Endothelial cell of umbilical vein (primary cell): ENCODE measurements around the gene TEX26. TPM values are rescaled to one million over a fixed set of nuclear protein-coding genes. Genes with fewer than 3 reads are reported as not detected.

Experiments
- BruUV-seq: library from RNA; stranded (reverse); fragments of 400-500 nt; replicated peaks from 2 replicates; lab custom pipeline; 2021; lab: Mats Ljungman, UMichigan
- CTCF ChIA-PET: fragments of 300-600, 350-600 bp; sonication (Branson Sonifier 250); formaldehyde crosslinking; loops from one replicate; lab custom pipeline; 2021; ENCODE audit warnings: antibody characterized with exemption, inconsistent platforms; lab: Charles Lee
- POLR2A ChIA-PET: fragments of 300-600, 350-600 bp; sonication (Branson Sonifier 250); formaldehyde crosslinking; loops from one replicate; lab custom pipeline; 2021; ENCODE audit warnings: antibody characterized with exemption, inconsistent platforms; lab: Charles Lee
- DNase-seq: peaks from one replicate; pipeline ENCODE4 v3.0.0-alpha.2; 2011; ENCODE audit warnings: low read depth, low spot score
- FAIRE-seq: peaks from 2 replicates; lab custom pipeline; 2011; peaks lifted over from hg19 to GRCh38; lab: Jason Lieb, UNC
- H2AFZ ChIP-seq: 2 replicates; pipeline ENCODE4 v1.6.0; 2012; ENCODE audit warnings: low read depth, low read length, control low read depth, inconsistent platforms
- H3K27ac ChIP-seq: 2 replicates; pipeline ENCODE4 v1.5.1; 2011; ENCODE audit warnings: low read depth, mild to moderate bottlenecking, control low read depth, low read length, moderate library complexity; ENCODE audit not compliant: insufficient read depth
- H3K27me3 ChIP-seq, 2 experiments: 2 replicates each; pipeline versions ENCODE4 v1.6.0 to v1.6.1; 2011; ENCODE audit warnings: low read length in 2 of 2, mixed read lengths in 1 of 2; ENCODE audit not compliant: control insufficient read depth in 2 of 2, insufficient read depth in 2 of 2
- H3K36me3 ChIP-seq, 2 experiments: 2 replicates in 1 of 2; 3 replicates in 1 of 2; pipeline ENCODE4 v1.5.1; 2011; ENCODE audit warnings: low read length in 2 of 2, mild to moderate bottlenecking in 1 of 2, moderate library complexity in 1 of 2; ENCODE audit not compliant: control insufficient read depth in 2 of 2, insufficient read depth in 2 of 2; ENCODE audit errors: extremely low read depth in 1 of 2
- H3K4me1 ChIP-seq: 3 replicates; pipeline ENCODE4 v1.5.1; 2011; ENCODE audit warnings: mild to moderate bottlenecking, low read length; ENCODE audit not compliant: control insufficient read depth, insufficient read depth; ENCODE audit errors: extremely low read depth
- H3K4me2 ChIP-seq: 2 replicates; pipeline ENCODE4 v1.6.1; 2011; ENCODE audit warnings: low read length, control low read depth, mixed read lengths; ENCODE audit not compliant: insufficient read depth
- H3K4me3 ChIP-seq, 3 experiments: fragments of 200-600 bp in 1 of 3; sonication (generic), shearing (Covaris generic) in 1 of 3; replicated peaks in 1 of 3; 2 replicates each; pipeline ENCODE4 v1.5.1; 2011 to 2016; ENCODE audit warnings: control low read depth in 3 of 3, low read length in 3 of 3, mild to moderate bottlenecking in 2 of 3, inconsistent platforms in 1 of 3, low read depth in 1 of 3, moderate library complexity in 1 of 3; ENCODE audit not compliant: insufficient read depth in 1 of 3
- H3K79me2 ChIP-seq: 2 replicates; pipeline ENCODE4 v1.6.0; 2012; ENCODE audit warnings: low read length, inconsistent platforms; ENCODE audit not compliant: control insufficient read depth, insufficient read depth
- H3K9ac ChIP-seq: replicated peaks from 2 replicates; pipeline ENCODE3; 2011; ENCODE audit warnings: low read length, control low read depth; ENCODE audit not compliant: insufficient read depth; ENCODE audit errors: extremely low read depth
- H3K9me1 ChIP-seq: replicated peaks from 3 replicates; pipeline ENCODE4 v1.6.0; 2011; ENCODE audit warnings: mild to moderate bottlenecking, low read length; ENCODE audit not compliant: control insufficient read depth, insufficient read depth; ENCODE audit errors: extremely low read depth
- H3K9me3 ChIP-seq: replicated peaks from 2 replicates; pipeline ENCODE4 v1.5.1; 2012; ENCODE audit warnings: low read length, inconsistent platforms; ENCODE audit not compliant: control insufficient read depth, insufficient read depth
- H4K20me1 ChIP-seq: replicated peaks from 2 replicates; pipeline ENCODE3; 2011; ENCODE audit warnings: mild to moderate bottlenecking, low read length; ENCODE audit not compliant: control insufficient read depth, insufficient read depth; ENCODE audit errors: extremely low read depth
- CTCF ChIP-seq, 2 donors: IDR thresholded peaks; 1 replicate in 1 of 2; 2 replicates in 1 of 2; pipeline ENCODE4 v1.5.1; 2011; ENCODE audit warnings: low read length in 2 of 2, mild to moderate bottlenecking in 2 of 2, moderate library complexity in 2 of 2, control low read depth in 1 of 2, inconsistent platforms in 1 of 2, low read depth in 1 of 2; ENCODE audit not compliant: insufficient read depth in 1 of 2; ENCODE audit errors: extremely low read depth in 1 of 2
- EZH2 ChIP-seq: IDR thresholded peaks from 2 replicates; pipeline ENCODE4 v1.6.1; 2012; ENCODE audit warnings: borderline replicate concordance, low read depth, mild to moderate bottlenecking, moderate library complexity, low read length, inconsistent platforms; ENCODE audit not compliant: severe bottlenecking
- FOS ChIP-seq: IDR thresholded peaks from 2 replicates; pipeline ENCODE4 v1.6.1; 2011; ENCODE audit warnings: mild to moderate bottlenecking, low read length, moderate library complexity, borderline replicate concordance; ENCODE audit not compliant: insufficient read depth
- GATA2 ChIP-seq: IDR thresholded peaks from 2 replicates; pipeline ENCODE4 v1.7.0; 2011; ENCODE audit warnings: low read depth, mild to moderate bottlenecking, moderate library complexity, mixed read lengths, low read length; ENCODE audit not compliant: insufficient read length, insufficient read depth
- JUN ChIP-seq: IDR thresholded peaks from 2 replicates; pipeline ENCODE4 v1.6.1; 2011; ENCODE audit warnings: borderline replicate concordance, low read depth; ENCODE audit not compliant: insufficient read length, insufficient read depth
- MAX ChIP-seq: IDR thresholded peaks from 2 replicates; pipeline ENCODE4 v1.6.1; 2011; ENCODE audit not compliant: insufficient read depth, insufficient read length
- MYC ChIP-seq: IDR thresholded peaks from one replicate; pipeline ENCODE4 v1.6.1; 2011; ENCODE audit warnings: mild to moderate bottlenecking, low read depth, low read length
- POLR2A ChIP-seq: IDR thresholded peaks from 2 replicates; pipeline ENCODE4 v1.6.1; 2012; ENCODE audit warnings: low read depth, mild to moderate bottlenecking, control low read depth, low read length
- POLR2AphosphoS5 ChIP-seq: IDR thresholded peaks from 2 replicates; pipeline ENCODE4 v1.6.1; 2012; ENCODE audit warnings: low read depth, mild to moderate bottlenecking, control low read depth, low read length, moderate library complexity; ENCODE audit not compliant: insufficient read depth
- dilution Hi-C: fragments of 300-500 bp; cut with MboI; formaldehyde crosslinking; loops from one replicate; pipeline ENCODE4 v1.15.0; 2019; ENCODE audit warnings: low sequenced_read_pairs; ENCODE audit not compliant: extremely low pct_ligation_motif_present
- intact Hi-C: fragments of 100-400 bp; cut with micrococcal nuclease; formaldehyde crosslinking; loops from one replicate; pipeline ENCODE4 v1.10.0; 2022
- polyA plus RNA-seq, 4 experiments: library from polyadenylated mRNA; depleted of rRNA in 3 of 4; stranded (reverse) in 3 of 4; unstranded in 1 of 4; fragments of >200 nt; gene quantifications; 2 replicates each; pipeline versions ENCODE4 v1.2.1 to v1.2.3, GENCODE V29; 2011 to 2012; ENCODE audit warnings: missing spikeins in 1 of 4
- total RNA-seq: library from RNA; stranded (reverse); gene quantifications from 2 replicates; pipeline ENCODE4 v1.2.3, GENCODE V29; 2021

Gene TEX26
- total and polyA plus RNA-seq, 2 donors (not counting 3 experiments of a cell fraction or from before 2014, with no cell fraction given), result not detected

- Histone ChIP-seq H3K79me2 (no peaks in the 10 kb centered on the region), H3K9me3 (no peaks in the 10 kb centered on the region), H3K27me3 (peaks cover 9 to 15% of the 10 kb centered on the region in 2 experiments), H3K9ac (no peak overlapping the region), H3K9me1 (no peaks in the 10 kb centered on the region), H3K4me1 (no peaks in the 10 kb centered on the region), H3K4me2 (no peak overlapping the region), H3K27ac (no peak overlapping the region), H3K4me3 (no peak overlapping the region), H2AFZ (no peak overlapping the region), H3K36me3 (peaks cover 2 to 10% of the 10 kb centered on the region in 2 experiments), H4K20me1 (no peaks in the 10 kb centered on the region)
- FAIRE-seq, result no peak
- TF ChIP-seq JUN, result no peak
- TF ChIP-seq MAX, result no peak
- no peak for TF ChIP-seq GATA2
- TF ChIP-seq MYC, result no peak
- TF ChIP-seq POLR2A, result no peak
- ChIA-PET POLR2A (no interaction called here), CTCF (no interaction called here)
- intact Hi-C loops (loop anchor here (2.0 kb wide), 1 partner anchor 15 kb away; no protein-coding TSS in a partner anchor), dilution Hi-C loops (no loop called here)
- no peak for DNase-seq
- no TSS peak for BruUV-seq
Observed at GRCh38 chr13:30927595-30927994, 4.9 kb upstream of the TEX26 start.

DNA sequence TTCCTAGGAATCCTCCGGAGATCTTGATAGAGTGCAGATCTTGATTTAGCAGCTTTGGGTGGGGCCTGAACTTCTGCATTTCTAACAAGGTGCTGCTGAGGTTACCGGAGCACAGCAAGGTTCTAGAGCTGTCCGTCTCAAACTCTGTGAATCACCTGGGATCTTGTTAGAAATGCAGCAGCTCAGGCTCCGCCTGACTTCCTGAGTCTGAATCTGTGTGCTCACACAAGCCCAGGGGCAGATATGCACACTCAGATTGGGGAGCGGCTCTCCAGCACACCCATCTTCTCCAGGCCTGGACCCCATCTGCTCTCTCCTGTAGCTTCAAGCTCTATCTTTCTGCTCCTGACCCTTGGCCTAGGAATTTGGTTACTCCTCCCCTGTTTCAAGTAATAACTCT, 3.5 kb upstream of the TEX26 start:
- CTCF ChIA-PET, result no interaction called here
- H4K20me1 ChIP-seq, result no peaks in the 10 kb centered on the region
- H3K9me1 ChIP-seq, result no peaks in the 10 kb centered on the region
- DNase-seq, result no peak
- BruUV-seq, result no TSS peak
- peaks cover 2 to 7% of the 10 kb centered on the region in 2 experiments for H3K36me3 ChIP-seq
- intact Hi-C loops (no loop called here), dilution Hi-C loops (no loop called here)
- no peak overlapping the region for H3K27ac ChIP-seq
- H3K27me3 ChIP-seq, result peaks cover 18 to 26% of the 10 kb centered on the region in 2 experiments
- FAIRE-seq, result no peak
- no peaks in the 10 kb centered on the region for H3K4me1 ChIP-seq
- no peaks in the 10 kb centered on the region for H3K79me2 ChIP-seq
- POLR2A ChIA-PET, result no interaction called here
- no peak overlapping the region for H2AFZ ChIP-seq
- no peak for TF ChIP-seq FOS
- no peak for TF ChIP-seq JUN
- TF ChIP-seq POLR2A, result no peak
- no peak for TF ChIP-seq MAX
- TF ChIP-seq EZH2, result no peak
- TF ChIP-seq GATA2, result no peak
- no peak for TF ChIP-seq POLR2AphosphoS5
- TF ChIP-seq MYC, result no peak
- TF ChIP-seq CTCF (IDR thresholded peaks at IDR 0.05; ENCODE audit: extremely low read depth in 1 of 2, insufficient read depth in 1 of 2, low read depth in 1 of 2, low read length in 2 of 2), result no peak
- no peak overlapping the region for H3K4me2 ChIP-seq
- no peak overlapping the region for H3K4me3 ChIP-seq
- no peak overlapping the region for H3K9ac ChIP-seq
- H3K9me3 ChIP-seq, result no peaks in the 10 kb centered on the region
